Measurements from ENCODE around the gene AADACL2.

The AADACL2 gene

DNA sequence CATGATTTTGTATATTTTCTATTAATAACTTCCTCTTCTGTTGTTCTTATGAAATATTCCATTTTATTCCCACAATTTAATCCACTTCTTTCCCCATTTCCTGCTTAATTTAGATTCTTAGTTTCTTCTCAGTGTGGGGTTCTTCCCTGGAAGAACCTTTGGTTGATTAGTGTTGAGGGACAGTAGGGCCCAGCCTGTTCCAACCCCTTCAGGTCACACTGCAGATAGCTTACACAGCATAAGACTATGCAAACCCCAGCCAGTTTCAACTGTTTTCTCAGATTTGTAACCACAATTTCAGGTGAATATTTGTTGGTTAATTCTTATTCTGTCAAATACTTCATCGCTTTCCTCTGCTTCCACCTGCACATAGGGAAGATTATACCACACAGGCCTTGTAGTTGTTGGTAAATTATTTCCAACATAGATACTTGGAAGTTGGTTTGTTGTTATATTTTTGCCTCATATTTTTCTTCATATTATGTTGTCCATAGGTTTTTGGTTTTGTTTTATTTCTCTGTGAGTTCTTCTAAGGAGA lies 34.7 kb downstream of the AADACL2 start:
- no peak for DNase-seq (ENCODE audit: extremely low spot score)
- TF ChIP-seq, protein P1, sequence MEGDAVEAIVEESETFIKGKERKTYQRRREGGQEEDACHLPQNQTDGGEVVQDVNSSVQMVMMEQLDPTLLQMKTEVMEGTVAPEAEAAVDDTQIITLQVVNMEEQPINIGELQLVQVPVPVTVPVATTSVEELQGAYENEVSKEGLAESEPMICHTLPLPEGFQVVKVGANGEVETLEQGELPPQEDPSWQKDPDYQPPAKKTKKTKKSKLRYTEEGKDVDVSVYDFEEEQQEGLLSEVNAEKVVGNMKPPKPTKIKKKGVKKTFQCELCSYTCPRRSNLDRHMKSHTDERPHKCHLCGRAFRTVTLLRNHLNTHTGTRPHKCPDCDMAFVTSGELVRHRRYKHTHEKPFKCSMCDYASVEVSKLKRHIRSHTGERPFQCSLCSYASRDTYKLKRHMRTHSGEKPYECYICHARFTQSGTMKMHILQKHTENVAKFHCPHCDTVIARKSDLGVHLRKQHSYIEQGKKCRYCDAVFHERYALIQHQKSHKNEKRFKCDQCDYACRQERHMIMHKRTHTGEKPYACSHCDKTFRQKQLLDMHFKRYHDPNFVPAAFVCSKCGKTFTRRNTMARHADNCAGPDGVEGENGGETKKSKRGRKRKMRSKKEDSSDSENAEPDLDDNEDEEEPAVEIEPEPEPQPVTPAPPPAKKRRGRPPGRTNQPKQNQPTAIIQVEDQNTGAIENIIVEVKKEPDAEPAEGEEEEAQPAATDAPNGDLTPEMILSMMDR (IDR thresholded peaks at IDR 0.05; ENCODE audit: control extremely low read depth, extremely low read depth, low read depth, missing control alignments): no peak
- ChIA-PET CTCF (interaction anchor here (1.3 kb wide), 1 partner anchor 8 kb away, joined by 3 read pairs; no protein-coding TSS in a partner anchor), POLR2A (no interaction called here)

DNA sequence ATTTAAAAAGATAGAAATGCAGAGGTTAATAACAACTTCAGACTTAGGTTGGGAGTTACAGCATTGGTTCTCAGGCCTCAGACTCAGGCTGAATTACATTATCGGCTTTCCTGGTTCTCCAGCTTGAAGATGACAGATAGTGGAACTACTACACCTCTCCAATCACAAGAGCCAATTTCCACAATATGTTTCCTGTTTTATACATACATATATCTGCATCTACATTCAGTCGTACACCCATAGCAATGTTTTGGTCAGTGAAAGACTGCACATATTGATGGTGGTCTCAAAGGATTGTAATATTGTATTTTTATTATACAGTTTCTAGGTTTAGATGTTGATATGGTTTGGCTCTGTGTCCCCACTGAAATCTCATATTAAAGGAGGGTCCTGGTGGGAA lies 35.4 kb downstream of the AADACL2 start:
- CTCF ChIA-PET: interaction anchor here (1.3 kb wide), 1 partner anchor 9 kb away, joined by 3 read pairs; no protein-coding TSS in a partner anchor
- DNase-seq (ENCODE audit: extremely low spot score): no peak
- TF ChIP-seq, protein P1 (IDR thresholded peaks at IDR 0.05; ENCODE audit: control extremely low read depth, extremely low read depth, low read depth, missing control alignments): no peak
- POLR2A ChIA-PET: no interaction called here

DNA sequence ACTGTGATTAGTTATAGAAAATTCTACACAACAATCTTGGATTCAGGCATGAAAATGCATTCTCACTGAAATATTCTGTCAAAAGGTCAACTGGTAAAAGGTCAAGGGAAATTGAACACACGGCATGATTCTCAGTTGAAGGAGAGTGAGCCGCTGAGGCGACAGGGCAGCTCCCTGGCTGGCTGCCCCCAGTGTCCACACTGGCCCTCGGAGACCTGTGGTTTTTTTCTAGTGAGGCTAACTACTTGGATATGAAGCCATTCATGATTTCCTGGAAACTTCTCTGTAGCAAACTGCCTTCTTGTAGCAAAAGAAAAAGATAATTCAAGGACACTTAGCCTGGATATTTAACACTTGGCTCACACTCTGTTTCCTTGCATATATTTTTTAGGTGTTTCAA lies 37.2 kb downstream of the AADACL2 start:
- TF ChIP-seq, protein P1 (IDR thresholded peaks at IDR 0.05; ENCODE audit: control extremely low read depth, extremely low read depth, low read depth, missing control alignments): no peak
- DNase-seq (ENCODE audit: extremely low spot score): no peak
- ChIA-PET CTCF (interaction anchor here (1.2 kb wide), 1 partner anchor 11 kb away, joined by 3 read pairs; no protein-coding TSS in a partner anchor), POLR2A (no interaction called here)

DNA sequence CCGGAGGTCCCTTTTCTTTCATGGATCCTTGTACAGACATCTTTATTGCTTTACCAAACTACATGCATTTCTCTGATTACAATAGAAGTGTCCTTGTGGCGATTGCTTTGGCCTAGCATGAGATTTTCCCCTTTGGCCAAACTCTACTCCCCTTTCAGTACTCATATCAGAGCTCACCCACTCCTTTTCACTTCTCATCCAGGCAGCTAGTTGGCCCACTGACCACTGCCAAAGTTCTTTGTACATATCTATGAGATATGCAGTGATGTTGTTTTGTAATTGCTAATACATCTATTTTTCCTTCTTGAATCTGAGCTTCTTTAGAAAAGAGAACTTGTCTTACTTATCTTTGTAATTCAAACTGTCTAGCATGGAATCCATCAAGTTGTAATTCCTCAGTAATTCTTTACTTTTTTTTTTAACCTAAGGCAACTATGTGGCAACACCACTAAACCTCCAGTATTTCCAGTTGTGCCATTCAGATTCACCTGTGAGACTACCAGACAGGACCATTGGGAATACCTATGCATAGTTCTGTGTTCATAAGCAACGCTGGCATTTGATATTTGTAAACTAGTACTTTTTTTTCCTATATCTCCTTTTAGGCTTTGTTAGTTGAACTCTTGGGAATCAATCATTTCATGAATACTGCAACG lies 39.2 kb downstream of the AADACL2 start:
- ChIA-PET CTCF (interaction anchor here (1.1 kb wide), 1 partner anchor 9 kb away, joined by 4 read pairs; no protein-coding TSS in a partner anchor), POLR2A (no interaction called here)
- TF ChIP-seq, protein P1 (IDR thresholded peaks at IDR 0.05; ENCODE audit: control extremely low read depth, extremely low read depth, low read depth, missing control alignments): no peak
- DNase-seq (ENCODE audit: extremely low spot score): no peak

DNA sequence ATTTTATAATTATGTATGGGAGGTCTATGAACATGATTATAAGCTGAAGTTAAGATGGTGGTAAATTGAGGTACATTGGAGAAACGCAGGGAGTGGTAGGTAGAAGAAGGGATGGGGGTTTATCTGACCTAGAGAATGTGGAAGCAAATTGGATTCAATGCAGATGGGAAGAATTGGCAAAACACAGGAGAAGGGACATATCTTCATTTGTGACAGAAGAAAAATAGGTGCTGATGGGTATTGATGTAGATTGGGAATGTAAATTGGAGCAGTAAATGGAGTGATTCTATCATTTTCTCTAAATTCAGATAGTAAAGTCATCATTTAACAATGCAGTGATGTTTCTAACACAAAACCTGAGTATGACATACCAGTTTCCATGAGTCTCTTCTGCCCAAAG lies 40.5 kb downstream of the AADACL2 start:
- TF ChIP-seq, protein P1 (IDR thresholded peaks at IDR 0.05; ENCODE audit: control extremely low read depth, extremely low read depth, low read depth, missing control alignments): no peak
- POLR2A ChIA-PET: no interaction called here
- CTCF ChIA-PET: no interaction called here
- DNase-seq (ENCODE audit: extremely low spot score): no peak

DNA sequence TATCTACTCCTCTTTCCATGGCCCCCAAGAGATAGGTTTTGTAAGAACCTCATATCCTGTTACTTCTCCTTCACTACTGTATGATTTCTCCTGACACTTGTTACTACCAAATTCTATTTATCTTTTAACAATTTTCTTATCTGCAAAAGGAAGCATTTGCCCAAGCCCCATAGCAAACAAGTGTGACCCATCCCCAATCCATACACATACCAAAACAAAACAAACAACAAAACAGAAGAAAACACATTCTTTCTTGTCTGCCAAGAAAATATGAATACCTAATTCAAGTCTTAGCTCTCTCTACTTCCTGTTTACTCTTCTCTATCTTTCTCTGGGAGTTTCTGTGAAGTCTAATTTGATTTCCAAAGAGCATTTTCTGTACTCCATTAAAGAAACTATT lies 41.2 kb downstream of the AADACL2 start:
- ChIA-PET CTCF (no interaction called here), POLR2A (no interaction called here)
- no peak for DNase-seq (ENCODE audit: extremely low spot score)
- TF ChIP-seq, protein P1 (IDR thresholded peaks at IDR 0.05; ENCODE audit: control extremely low read depth, extremely low read depth, low read depth, missing control alignments): no peak
